ENCODE measurements around the gene PHF21B.

- TF ChIP-seq ZFX (IDR thresholded peaks at IDR 0.05) (no peak), CTCF (conservative IDR thresholded peaks at IDR 0.05) (no peak)
These were observed 37.3 kb downstream of the PHF21B start for GRCh38 chr22:44972363-44973083.
